Loucy (cell line): ENCODE data around the gene PDCD2L.
"Not testable (repeated sequence)": the region's sequence is repeated elsewhere in the genome, so short reads cannot be mapped to it uniquely, and the experiment has no call there.

Source experiments
- H2AFZ ChIP-seq: fragments of 200-600 bp; sonication (generic); 2 replicates; pipeline ENCODE4 v1.6.0; 2016; ENCODE audit warnings: antibody characterized with exemption, mild to moderate bottlenecking, low read length, moderate library complexity
- H3F3A ChIP-seq: fragments of 200-600 bp; 2 replicates; pipeline ENCODE4 v1.6.0; 2016; ENCODE audit warnings: antibody characterized with exemption, low read depth, mild to moderate bottlenecking
- H3K27me3 ChIP-seq: fragments of 200-600 bp; sonication (generic); 2 replicates; pipeline ENCODE4 v1.6.1; 2014; ENCODE audit warnings: low read length, mild to moderate bottlenecking; ENCODE audit not compliant: insufficient read depth, poor library complexity, severe bottlenecking
- H3K36me3 ChIP-seq: fragments of 200-600 bp; sonication (generic); 2 replicates; pipeline ENCODE4 v1.6.1; 2016; ENCODE audit warnings: low read length; ENCODE audit not compliant: insufficient read depth
- H3K4me1 ChIP-seq: fragments of 200-600 bp; sonication (generic); 2 replicates; pipeline ENCODE4 v1.5.1; 2014; ENCODE audit warnings: low read length, mild to moderate bottlenecking; ENCODE audit not compliant: insufficient read depth, poor library complexity, severe bottlenecking
- H3K4me2 ChIP-seq: fragments of 200-600 bp; sonication (generic); 2 replicates; pipeline ENCODE4 v1.6.0; 2014; ENCODE audit warnings: antibody characterized with exemption, low read length, low read depth, mild to moderate bottlenecking; ENCODE audit not compliant: poor library complexity, severe bottlenecking
- H3K4me3 ChIP-seq: fragments of 200-600 bp; sonication (generic); 2 replicates; pipeline ENCODE4 v1.5.1; 2014; ENCODE audit warnings: low read length, mild to moderate bottlenecking, mixed read lengths; ENCODE audit not compliant: poor library complexity, severe bottlenecking
- H3K79me2 ChIP-seq: fragments of 200-600 bp; sonication (generic); 2 replicates; pipeline ENCODE4 v1.6.1; 2014; ENCODE audit warnings: low read length; ENCODE audit not compliant: insufficient read depth
- H3K9ac ChIP-seq: fragments of 200-600 bp; sonication (generic); 2 replicates; pipeline ENCODE4 v1.6.0; 2014; ENCODE audit warnings: mild to moderate bottlenecking, low read depth, low read length, moderate library complexity; ENCODE audit not compliant: poor library complexity, severe bottlenecking
- H3K9me2 ChIP-seq: fragments of 200-600 bp; sonication (generic); replicated peaks from 2 replicates; pipeline ENCODE4 v1.6.1; 2016; ENCODE audit warnings: low read depth, low read length, mixed read lengths
- H3K9me3 ChIP-seq: fragments of 200-600 bp; sonication (generic); 2 replicates; pipeline ENCODE4 v1.6.1; 2014; ENCODE audit warnings: mild to moderate bottlenecking, antibody characterized with exemption, low read length, low read depth; ENCODE audit not compliant: insufficient read depth
- H4K20me1 ChIP-seq: fragments of 200-600 bp; sonication (generic); 2 replicates; pipeline ENCODE4 v1.6.0; 2014; ENCODE audit warnings: antibody characterized with exemption, low read length, mild to moderate bottlenecking; ENCODE audit not compliant: insufficient read depth, poor library complexity, severe bottlenecking
- CTCF ChIP-seq: fragments of 200-600 bp; sonication (generic); conservative IDR thresholded peaks from 2 replicates; pipeline ENCODE4 v1.5.1; 2014; ENCODE audit warnings: mild to moderate bottlenecking, antibody characterized with exemption, low read length
- EZH2phosphoT487 ChIP-seq: fragments of 200-600 bp; IDR thresholded peaks from 2 replicates; pipeline ENCODE4 v1.6.1; 2018; ENCODE audit warnings: antibody characterized with exemption, mild to moderate bottlenecking, moderate library complexity, borderline replicate concordance

The PDCD2L gene

GRCh38 chr19:34386645-34387445 is 17.4 kb upstream of the PDCD2L start:
- no peak overlapping the region for H2AFZ ChIP-seq
- H3K4me1 ChIP-seq = no peaks in the 10 kb centered on the region
- H3K4me2 ChIP-seq = no peak overlapping the region
- no peaks in the 10 kb centered on the region for H3K9me3 ChIP-seq
- no peaks in the 10 kb centered on the region for H3K27me3 ChIP-seq
- no peaks in the 10 kb centered on the region for H3F3A ChIP-seq
- H3K9me2 ChIP-seq = no peaks in the 10 kb centered on the region
- TF ChIP-seq EZH2phosphoT487 (no peak), CTCF (no peak)
- peaks cover 5% of the 10 kb centered on the region; the same call in 1 of the 2 replicates for H3K79me2 ChIP-seq
- H4K20me1 ChIP-seq = no peaks in the 10 kb centered on the region
- H3K9ac ChIP-seq = no peak overlapping the region
- peaks cover 87% of the 10 kb centered on the region; the same call in 1 of the 2 replicates for H3K36me3 ChIP-seq
- no peak overlapping the region for H3K4me3 ChIP-seq

GRCh38 chr19:34387446-34387810 is 16.8 kb upstream of the PDCD2L start:
- no peak overlapping the region for H3K9ac ChIP-seq
- H3F3A ChIP-seq = no peaks in the 10 kb centered on the region
- H3K79me2 ChIP-seq = peaks cover 5% of the 10 kb centered on the region; the same call in 1 of the 2 replicates
- H3K27me3 ChIP-seq = no peaks in the 10 kb centered on the region
- H4K20me1 ChIP-seq = peaks cover 5% of the 10 kb centered on the region
- no peaks in the 10 kb centered on the region for H3K9me2 ChIP-seq
- H3K9me3 ChIP-seq = no peaks in the 10 kb centered on the region
- no peak overlapping the region for H3K4me3 ChIP-seq
- TF ChIP-seq CTCF = no peak
- TF ChIP-seq EZH2phosphoT487 = no peak
- H3K4me2 ChIP-seq = no peak overlapping the region
- H3K36me3 ChIP-seq = peaks cover 87% of the 10 kb centered on the region; the same call in 1 of the 2 replicates
- no peaks in the 10 kb centered on the region for H3K4me1 ChIP-seq
- H2AFZ ChIP-seq = no peak overlapping the region

- H3K4me1 ChIP-seq, H3F3A ChIP-seq, H3K4me3 ChIP-seq, H3K9ac ChIP-seq, H3K4me2 ChIP-seq, H3K79me2 ChIP-seq, H4K20me1 ChIP-seq, H3K27me3 ChIP-seq, H3K9me3 ChIP-seq, H3K9me2 ChIP-seq, H2AFZ ChIP-seq: not testable (repeated sequence)
- H3K36me3 ChIP-seq = peaks cover 87% of the 10 kb centered on the region; the same call in 1 of the 2 replicates
Observed at GRCh38 chr19:34388745-34389144, 15.5 kb upstream of the PDCD2L start.

GRCh38 chr19:34391813-34392212 is 12.4 kb upstream of the PDCD2L start:
- H3K9me3 ChIP-seq = no peaks in the 10 kb centered on the region
- peaks cover 5% of the 10 kb centered on the region; the same call in 1 of the 2 replicates for H3K79me2 ChIP-seq
- H3K27me3 ChIP-seq = no peaks in the 10 kb centered on the region
- H3K9ac ChIP-seq = no peak overlapping the region
- peaks cover 89% of the 10 kb centered on the region; the same call in 1 of the 2 replicates for H3K36me3 ChIP-seq
- H3K4me1 ChIP-seq = no peaks in the 10 kb centered on the region
- no peak overlapping the region for H3K4me2 ChIP-seq
- H3K4me3 ChIP-seq = no peak overlapping the region
- peaks cover 6% of the 10 kb centered on the region for H4K20me1 ChIP-seq
- H2AFZ ChIP-seq = no peak overlapping the region
- TF ChIP-seq CTCF = no peak
- no peak for TF ChIP-seq EZH2phosphoT487
- H3K9me2 ChIP-seq = no peaks in the 10 kb centered on the region
- H3F3A ChIP-seq = no peaks in the 10 kb centered on the region
